ENCODE measurements around the gene EPS8.

EPS8 gene

GRCh38 chr12:15754233-15754632, 35.0 kb downstream of the EPS8 start:
- TF ChIP-seq GATA3 (IDR thresholded peaks at IDR 0.05; ENCODE audit: low read depth, low read length) (no peak), GATA2 (IDR thresholded peaks at IDR 0.05; ENCODE audit: low read depth, low read length) (no peak)

- TF ChIP-seq GATA3 (IDR thresholded peaks at IDR 0.05; ENCODE audit: low read depth, low read length) (no peak), GATA2 (IDR thresholded peaks at IDR 0.05; ENCODE audit: low read depth, low read length) (no peak)
Observed at GRCh38 chr12:15752785-15753184, 36.4 kb downstream of the EPS8 start.

GRCh38 chr12:15751741-15752140, 37.4 kb downstream of the EPS8 start:
- TF ChIP-seq GATA2 (IDR thresholded peaks at IDR 0.05; ENCODE audit: low read depth, low read length) (no peak), GATA3 (IDR thresholded peaks at IDR 0.05; ENCODE audit: low read depth, low read length) (no peak)

- TF ChIP-seq GATA2 (IDR thresholded peaks at IDR 0.05; ENCODE audit: low read depth, low read length) (no peak), GATA3 (IDR thresholded peaks at IDR 0.05; ENCODE audit: low read depth, low read length) (no peak)
Observed at GRCh38 chr12:15749937-15750336, 39.3 kb downstream of the EPS8 start.

GRCh38 chr12:15741082-15741481, 48.1 kb downstream of the EPS8 start:
- no peak for TF ChIP-seq GATA2 (IDR thresholded peaks at IDR 0.05; ENCODE audit: low read depth, low read length)
- TF ChIP-seq GATA3 (IDR thresholded peaks at IDR 0.05; ENCODE audit: low read depth, low read length), result no peak

- TF ChIP-seq GATA3 (IDR thresholded peaks at IDR 0.05; ENCODE audit: low read depth, low read length), result no peak
- TF ChIP-seq GATA2 (IDR thresholded peaks at IDR 0.05; ENCODE audit: low read depth, low read length), result no peak
Observed at GRCh38 chr12:15738438-15739015, 50.7 kb downstream of the EPS8 start.

GRCh38 chr12:15735837-15736615, 53.2 kb downstream of the EPS8 start:
- TF ChIP-seq GATA2 (IDR thresholded peaks at IDR 0.05; ENCODE audit: low read depth, low read length) (no peak), GATA3 (IDR thresholded peaks at IDR 0.05; ENCODE audit: low read depth, low read length) (no peak)

GRCh38 chr12:15733136-15733535, 56.1 kb downstream of the EPS8 start:
- TF ChIP-seq GATA3 (IDR thresholded peaks at IDR 0.05; ENCODE audit: low read depth, low read length), result no peak
- TF ChIP-seq GATA2 (IDR thresholded peaks at IDR 0.05; ENCODE audit: low read depth, low read length), result no peak

GRCh38 chr12:15732341-15733061, 56.7 kb downstream of the EPS8 start:
- TF ChIP-seq GATA2 (IDR thresholded peaks at IDR 0.05; ENCODE audit: low read depth, low read length) (no peak), GATA3 (IDR thresholded peaks at IDR 0.05; ENCODE audit: low read depth, low read length) (no peak)

GRCh38 chr12:15731940-15732339, 57.2 kb downstream of the EPS8 start:
- TF ChIP-seq GATA2 (IDR thresholded peaks at IDR 0.05; ENCODE audit: low read depth, low read length) (no peak), GATA3 (IDR thresholded peaks at IDR 0.05; ENCODE audit: low read depth, low read length) (no peak)

- TF ChIP-seq GATA2 (IDR thresholded peaks at IDR 0.05; ENCODE audit: low read depth, low read length) (no peak), GATA3 (IDR thresholded peaks at IDR 0.05; ENCODE audit: low read depth, low read length) (no peak)
Observed at GRCh38 chr12:15729097-15729496, 60.1 kb downstream of the EPS8 start.

- TF ChIP-seq GATA3 (IDR thresholded peaks at IDR 0.05; ENCODE audit: low read depth, low read length), result no peak
- TF ChIP-seq GATA2 (IDR thresholded peaks at IDR 0.05; ENCODE audit: low read depth, low read length), result no peak
Observed at GRCh38 chr12:15728118-15728598, 61.0 kb downstream of the EPS8 start.

- TF ChIP-seq GATA3 (IDR thresholded peaks at IDR 0.05; ENCODE audit: low read depth, low read length) (no peak), GATA2 (IDR thresholded peaks at IDR 0.05; ENCODE audit: low read depth, low read length) (no peak)
Observed at GRCh38 chr12:15726878-15727150, 62.4 kb downstream of the EPS8 start.

GRCh38 chr12:15726027-15726877, 62.9 kb downstream of the EPS8 start:
- TF ChIP-seq GATA3 (IDR thresholded peaks at IDR 0.05; ENCODE audit: low read depth, low read length) (no peak), GATA2 (IDR thresholded peaks at IDR 0.05; ENCODE audit: low read depth, low read length) (no peak)

Measured in SH-SY5Y (cell line).